ENCODE results near the gene OR7C2.

- TF ChIP-seq CTCF (IDR thresholded peaks at IDR 0.05) (no peak), ZBTB43 (CRISPR knock-in tag; IDR thresholded peaks at IDR 0.05) (no peak), ESRRA (CRISPR knock-in tag; IDR thresholded peaks at IDR 0.05; ENCODE audit: borderline replicate concordance) (no peak), TCF7 (CRISPR knock-in tag; IDR thresholded peaks at IDR 0.05; ENCODE audit: low read depth) (no peak), NR1H2 (CRISPR knock-in tag; IDR thresholded peaks at IDR 0.05) (no peak)
- TF ChIP-seq, protein P1, sequence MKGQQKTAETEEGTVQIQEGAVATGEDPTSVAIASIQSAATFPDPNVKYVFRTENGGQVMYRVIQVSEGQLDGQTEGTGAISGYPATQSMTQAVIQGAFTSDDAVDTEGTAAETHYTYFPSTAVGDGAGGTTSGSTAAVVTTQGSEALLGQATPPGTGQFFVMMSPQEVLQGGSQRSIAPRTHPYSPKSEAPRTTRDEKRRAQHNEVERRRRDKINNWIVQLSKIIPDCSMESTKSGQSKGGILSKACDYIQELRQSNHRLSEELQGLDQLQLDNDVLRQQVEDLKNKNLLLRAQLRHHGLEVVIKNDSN (CRISPR knock-in tag; IDR thresholded peaks at IDR 0.05), result no peak
- TF ChIP-seq, protein P2, sequence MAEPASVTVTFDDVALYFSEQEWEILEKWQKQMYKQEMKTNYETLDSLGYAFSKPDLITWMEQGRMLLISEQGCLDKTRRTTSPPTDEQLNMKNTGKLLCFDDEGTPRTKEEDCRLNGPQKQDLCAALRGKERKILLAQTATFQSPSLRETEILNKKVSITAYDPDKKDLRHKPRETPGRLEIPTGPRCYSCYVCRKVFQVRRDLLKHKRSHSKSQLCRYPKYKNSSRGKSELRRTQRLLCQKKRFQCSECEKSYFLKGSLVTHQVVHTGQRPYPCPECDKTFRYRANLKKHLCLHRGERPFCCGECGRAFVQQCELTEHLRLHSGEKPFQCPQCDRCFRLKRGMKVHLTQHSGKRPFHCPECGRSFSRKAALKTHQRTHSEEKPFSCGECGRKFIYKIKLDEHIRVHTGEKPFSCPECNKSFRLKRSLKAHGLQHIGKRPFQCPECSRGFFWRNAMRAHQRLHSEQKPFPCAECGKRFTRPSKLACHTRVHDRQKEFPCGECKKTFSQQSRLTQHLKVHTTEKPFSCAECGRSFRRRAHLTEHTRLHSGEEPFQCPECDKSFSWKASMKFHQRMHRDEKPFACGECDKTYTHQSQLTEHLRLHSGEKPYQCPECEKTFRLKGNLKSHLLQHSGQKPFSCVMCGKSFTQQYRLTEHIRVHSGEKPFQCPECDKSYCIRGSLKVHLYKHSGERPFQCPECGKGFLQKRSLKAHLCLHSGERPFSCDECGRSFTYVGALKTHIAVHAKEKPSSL (CRISPR knock-in tag; conservative IDR thresholded peaks at IDR 0.05), result no peak
These were observed 30.2 kb downstream of the OR7C2 start for GRCh38 chr19:14971474-14971873.
